GM20000 (cell line): ENCODE measurements around the gene DZIP1.

Source experiments
- DNase-seq: peaks from one replicate; pipeline ENCODE4 v3.0.0; 2012; ENCODE audit warnings: low spot score
- TF ChIP-seq, protein P1 (sequence below): IDR thresholded peaks from 2 replicates; pipeline ENCODE4 v1.5.1; 2012; ENCODE audit warnings: mild to moderate bottlenecking, control low read depth; ENCODE audit errors: extremely low read depth, missing control alignments

DZIP1 gene

DNA sequence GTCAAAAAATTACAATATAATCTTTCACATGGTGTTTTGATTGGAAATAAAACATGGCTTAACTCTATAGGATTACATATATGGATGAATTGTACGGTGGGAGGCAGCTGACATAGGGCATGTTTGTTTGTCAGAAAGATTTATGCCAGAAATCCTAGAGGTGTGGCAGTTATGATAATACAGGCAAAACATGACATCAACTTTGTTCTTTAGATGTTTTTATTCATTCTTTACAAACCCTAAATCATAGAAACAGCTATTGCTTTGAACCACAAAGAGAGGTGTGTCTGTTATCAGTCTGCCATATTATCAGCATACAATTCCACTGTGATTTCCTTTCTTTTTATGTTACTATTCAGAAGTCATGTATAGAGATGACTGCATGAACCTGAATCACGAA is 100.2 kb downstream of the DZIP1 start:
- DNase-seq = no peak
- TF ChIP-seq, protein P1, sequence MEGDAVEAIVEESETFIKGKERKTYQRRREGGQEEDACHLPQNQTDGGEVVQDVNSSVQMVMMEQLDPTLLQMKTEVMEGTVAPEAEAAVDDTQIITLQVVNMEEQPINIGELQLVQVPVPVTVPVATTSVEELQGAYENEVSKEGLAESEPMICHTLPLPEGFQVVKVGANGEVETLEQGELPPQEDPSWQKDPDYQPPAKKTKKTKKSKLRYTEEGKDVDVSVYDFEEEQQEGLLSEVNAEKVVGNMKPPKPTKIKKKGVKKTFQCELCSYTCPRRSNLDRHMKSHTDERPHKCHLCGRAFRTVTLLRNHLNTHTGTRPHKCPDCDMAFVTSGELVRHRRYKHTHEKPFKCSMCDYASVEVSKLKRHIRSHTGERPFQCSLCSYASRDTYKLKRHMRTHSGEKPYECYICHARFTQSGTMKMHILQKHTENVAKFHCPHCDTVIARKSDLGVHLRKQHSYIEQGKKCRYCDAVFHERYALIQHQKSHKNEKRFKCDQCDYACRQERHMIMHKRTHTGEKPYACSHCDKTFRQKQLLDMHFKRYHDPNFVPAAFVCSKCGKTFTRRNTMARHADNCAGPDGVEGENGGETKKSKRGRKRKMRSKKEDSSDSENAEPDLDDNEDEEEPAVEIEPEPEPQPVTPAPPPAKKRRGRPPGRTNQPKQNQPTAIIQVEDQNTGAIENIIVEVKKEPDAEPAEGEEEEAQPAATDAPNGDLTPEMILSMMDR = no peak

DNA sequence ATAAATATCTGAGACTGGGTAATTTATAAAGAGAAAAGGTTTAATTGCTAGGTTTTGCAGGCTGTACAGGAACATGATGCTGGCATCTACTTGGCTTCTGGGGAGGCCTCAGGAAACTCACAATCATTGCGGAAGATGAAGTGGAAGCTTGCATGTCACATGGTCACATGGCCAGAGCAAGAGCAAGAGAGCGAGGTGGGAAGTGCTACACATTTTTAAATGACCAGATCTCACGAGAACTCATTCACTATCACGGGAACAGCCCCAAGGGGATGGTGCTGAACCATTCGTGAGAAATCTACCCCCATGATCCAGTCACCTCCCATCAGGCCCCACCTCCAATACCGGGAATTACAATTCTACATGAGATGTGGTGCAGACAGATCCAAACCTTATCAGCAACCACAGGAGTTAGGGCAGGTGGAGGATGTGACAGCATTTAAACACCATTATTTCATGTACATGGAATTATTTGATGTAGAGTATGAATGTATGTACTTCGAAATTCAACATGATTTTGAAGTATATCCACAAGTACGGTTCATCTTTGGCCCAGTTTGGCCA is 102.5 kb downstream of the DZIP1 start:
- DNase-seq = no peak
- TF ChIP-seq, protein P1 = no peak

DNA sequence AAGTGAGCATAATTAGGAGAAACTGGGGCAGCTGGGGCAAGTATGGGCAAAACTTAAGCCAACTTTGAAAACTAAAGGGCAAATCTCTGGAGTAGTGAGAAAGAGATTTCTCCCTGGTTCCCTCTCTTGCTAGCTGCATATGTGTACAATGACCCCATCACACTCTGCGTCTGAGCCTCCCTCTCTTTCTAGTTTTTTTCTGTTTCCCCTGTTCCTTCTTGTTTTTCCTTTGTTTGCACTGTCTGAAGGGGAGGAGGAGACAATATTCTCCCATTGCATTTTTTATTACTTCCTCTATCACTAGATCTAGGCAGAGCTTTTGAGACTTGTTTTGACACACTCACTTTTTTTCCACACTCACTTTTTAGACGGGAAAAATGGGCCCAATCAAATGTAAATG is 103.2 kb downstream of the DZIP1 start:
- TF ChIP-seq, protein P1 = no peak
- no peak for DNase-seq

DNA sequence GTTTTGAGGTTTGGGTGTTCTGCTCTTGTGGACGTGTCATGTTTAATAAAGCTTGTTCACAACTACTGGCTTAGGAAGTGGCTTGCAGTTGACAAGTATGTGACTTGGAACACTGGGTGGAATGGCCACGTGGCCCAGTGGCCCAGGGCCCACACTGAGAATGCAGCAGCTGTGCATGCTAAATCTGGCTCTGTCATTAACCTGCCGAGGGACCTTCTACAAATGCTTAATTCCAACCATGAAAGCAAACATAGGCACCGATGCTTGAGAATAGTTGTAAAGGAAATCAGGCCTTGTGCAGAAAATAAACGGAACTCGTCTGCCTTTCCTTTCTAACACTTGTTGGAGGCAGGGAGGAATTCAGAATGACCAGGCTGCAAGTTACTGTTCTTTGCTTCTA is 103.6 kb downstream of the DZIP1 start:
- DNase-seq = no peak

DNA sequence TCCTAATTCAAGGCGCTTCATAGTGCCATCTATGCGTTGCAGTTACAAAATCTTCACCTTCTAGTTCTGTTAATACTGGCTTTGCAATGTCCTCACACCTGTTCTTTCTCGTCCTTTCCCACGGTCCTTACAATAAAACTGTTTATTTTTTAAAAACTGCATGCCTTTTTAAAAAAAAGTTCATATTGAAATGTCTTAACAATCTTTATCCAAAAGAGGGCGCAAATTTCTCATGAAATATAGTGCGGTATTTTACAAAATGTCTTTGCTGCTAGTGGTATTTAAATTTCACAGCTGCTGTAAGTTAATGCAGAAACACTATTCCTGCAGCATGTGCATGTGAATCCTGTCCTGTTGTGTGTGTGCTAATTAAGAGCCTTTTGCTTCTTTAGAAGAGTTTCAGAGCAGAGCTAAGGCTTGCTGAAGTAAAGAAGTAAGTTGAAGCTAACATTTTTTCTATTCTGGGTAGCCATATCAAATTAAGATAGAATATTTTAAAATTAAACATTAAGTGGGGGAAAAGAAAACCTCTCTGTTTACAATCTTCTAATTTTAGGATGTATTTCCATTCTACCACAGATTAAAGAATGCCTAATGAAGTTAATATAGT is 107.8 kb downstream of the DZIP1 start:
- no peak for DNase-seq
- TF ChIP-seq, protein P1 = no peak

More for the DNA sequence above, 103.6 kb downstream of the DZIP1 start:
- TF ChIP-seq, protein P1 = no peak

DNA sequence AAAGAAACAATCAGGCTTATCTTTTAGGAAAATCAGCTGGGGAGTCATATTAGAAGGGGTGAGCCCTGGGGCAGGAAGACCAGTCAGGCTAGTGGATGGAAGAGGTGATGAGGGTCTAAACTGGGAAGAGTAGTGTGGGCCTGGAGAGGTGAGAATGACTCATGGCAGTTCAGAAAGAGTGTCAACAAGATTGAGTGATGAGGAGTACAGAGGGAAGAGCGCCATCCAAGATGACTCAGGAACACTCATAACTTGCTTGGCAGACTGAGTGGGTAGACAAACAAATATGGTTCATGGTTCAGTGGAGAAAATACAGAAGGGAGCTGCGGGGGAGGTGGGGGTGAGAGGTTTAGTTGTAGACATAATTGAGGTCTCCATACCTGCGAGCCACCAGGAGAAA is 109.3 kb downstream of the DZIP1 start:
- TF ChIP-seq, protein P1 = no peak
- DNase-seq = no peak

DNA sequence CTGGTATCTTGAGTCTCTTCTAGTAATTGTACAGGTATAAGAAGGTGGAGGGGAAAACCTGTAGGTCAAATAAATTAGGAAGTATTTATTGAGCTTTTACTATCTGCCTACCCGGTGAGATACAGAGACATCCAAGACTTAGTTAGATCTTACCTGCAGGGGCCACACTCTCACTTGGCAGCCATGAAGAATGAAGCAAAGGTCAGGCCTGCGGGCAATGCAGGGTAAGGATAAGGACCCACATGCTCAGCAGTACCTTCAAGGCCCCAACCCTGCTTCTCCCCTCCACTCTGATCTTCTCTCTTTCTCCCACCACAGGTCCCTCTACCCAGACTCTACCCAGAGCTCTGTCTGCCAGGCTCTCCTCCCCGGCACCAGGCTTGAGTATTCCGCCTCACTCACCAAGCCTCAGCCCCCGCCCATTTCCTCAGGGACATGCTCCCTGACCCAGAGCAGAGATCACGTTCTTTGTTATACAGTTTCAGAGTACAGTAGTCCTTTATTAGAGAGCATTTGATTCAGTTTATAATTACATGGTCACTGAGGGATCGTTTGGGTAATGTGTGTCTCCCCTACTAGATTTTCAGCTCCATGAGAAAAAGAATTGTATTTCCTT is 110.9 kb downstream of the DZIP1 start:
- TF ChIP-seq, protein P1 = no peak
- DNase-seq = no peak
